SHP77 treated with DMSO at 0.1 percent for 48 hours (cell line): ENCODE data around the gene RAB43.
A peak's percentile ranks its signal among the peaks of the same experiment; 100 is the strongest.
"Not testable (repeated sequence)": the region's sequence is repeated elsewhere in the genome, so short reads cannot be mapped to it uniquely, and the experiment has no call there.

ENCODE experiments used
- DNase-seq: peaks from one replicate; lab custom pipeline; 2025; lab: John Stamatoyannopoulos, UW

The RAB43 gene

GRCh38 chr3:129121792-129122411 lies at the start of gene RAB43:
RAB43 (minus strand) TSS chr3:129121804; CDS start chr3:129121489, 315 bp downstream.
- no peak for DNase-seq

- DNase-seq = no peak
Measured at GRCh38 chr3:129166579-129167332, 45.2 kb upstream of the RAB43 start.

- DNase-seq = not testable (repeated sequence)
Measured at GRCh38 chr3:129165594-129165993, 44.0 kb upstream of the RAB43 start.

GRCh38 chr3:129164500-129164899 lies 42.9 kb upstream of the RAB43 start:
- no peak for DNase-seq

- no peak for DNase-seq
Measured at GRCh38 chr3:129162729-129163579, 41.4 kb upstream of the RAB43 start.

- no peak for DNase-seq
Measured at GRCh38 chr3:129161860-129162271, 40.3 kb upstream of the RAB43 start.

- DNase-seq = peak; percentile 97
Measured at GRCh38 chr3:129160891-129161859, 39.6 kb upstream of the RAB43 start, which contains the start of gene ISY1. ISY1 (minus strand) TSS chr3:129161063; CDS start chr3:129160975, 88 bp downstream.

- DNase-seq = no peak
Measured at GRCh38 chr3:129144786-129145185, 23.2 kb upstream of the RAB43 start.

- not testable (repeated sequence) for DNase-seq
Measured at GRCh38 chr3:129141011-129141410, 19.4 kb upstream of the RAB43 start.

- DNase-seq = no peak
Measured at GRCh38 chr3:129139911-129140310, 18.3 kb upstream of the RAB43 start.

GRCh38 chr3:129136275-129136674 lies 14.7 kb upstream of the RAB43 start:
- not testable (repeated sequence) for DNase-seq

- DNase-seq = no peak
Measured at GRCh38 chr3:129132097-129132866, 10.7 kb upstream of the RAB43 start.

GRCh38 chr3:129131465-129132088 lies 10.0 kb upstream of the RAB43 start:
- no peak for DNase-seq

GRCh38 chr3:129130291-129130813 lies 8.7 kb upstream of the RAB43 start:
- no peak for DNase-seq

GRCh38 chr3:129128357-129129155 lies 7.0 kb upstream of the RAB43 start:
- DNase-seq = no peak

- DNase-seq = no peak
Measured at GRCh38 chr3:129126726-129127280, 5.2 kb upstream of the RAB43 start.

- no peak for DNase-seq
Measured at GRCh38 chr3:129123314-129124060, 1.9 kb upstream of the RAB43 start.
